Gastrocnemius medialis (tissue), 4 donors: ENCODE results near the gene NSFL1C.

Experiments used
- POLR2A ChIP-seq, 2 donors: fragments of 450-650 bp; IDR thresholded peaks; one replicate each; pipeline ENCODE4 v1.6.1; 2017; ENCODE audit warnings: antibody characterized with exemption in 2 of 2, mild to moderate bottlenecking in 2 of 2, moderate library complexity in 2 of 2
- TF ChIP-seq, protein P1 (sequence below), 5 experiments: fragments of 450-650 bp in 3 of 5; fragments of 200-600 bp in 2 of 5; sonication (generic) in 2 of 5; IDR thresholded peaks in 4 of 5; conservative IDR thresholded peaks in 1 of 5; 1 replicate in 4 of 5; 2 replicates in 1 of 5; pipeline ENCODE4 v1.5.1; 2016 to 2019; ENCODE audit warnings: antibody characterized with exemption in 5 of 5, mild to moderate bottlenecking in 3 of 5, moderate library complexity in 3 of 5

DNA sequence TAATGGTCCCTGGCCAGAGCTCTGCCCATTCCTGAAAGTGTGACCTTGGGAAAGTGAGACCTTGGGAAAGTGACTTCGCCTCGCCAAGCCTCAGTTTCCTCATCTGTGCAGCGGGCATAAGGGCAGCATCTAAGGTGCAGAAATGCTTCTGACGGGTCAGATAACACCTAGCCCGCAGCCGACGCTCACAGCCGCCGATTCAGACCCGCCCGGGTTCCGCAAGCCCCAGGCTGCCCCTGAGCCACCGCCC lies 74.3 kb downstream of the NSFL1C start:
- TF ChIP-seq, protein P1, sequence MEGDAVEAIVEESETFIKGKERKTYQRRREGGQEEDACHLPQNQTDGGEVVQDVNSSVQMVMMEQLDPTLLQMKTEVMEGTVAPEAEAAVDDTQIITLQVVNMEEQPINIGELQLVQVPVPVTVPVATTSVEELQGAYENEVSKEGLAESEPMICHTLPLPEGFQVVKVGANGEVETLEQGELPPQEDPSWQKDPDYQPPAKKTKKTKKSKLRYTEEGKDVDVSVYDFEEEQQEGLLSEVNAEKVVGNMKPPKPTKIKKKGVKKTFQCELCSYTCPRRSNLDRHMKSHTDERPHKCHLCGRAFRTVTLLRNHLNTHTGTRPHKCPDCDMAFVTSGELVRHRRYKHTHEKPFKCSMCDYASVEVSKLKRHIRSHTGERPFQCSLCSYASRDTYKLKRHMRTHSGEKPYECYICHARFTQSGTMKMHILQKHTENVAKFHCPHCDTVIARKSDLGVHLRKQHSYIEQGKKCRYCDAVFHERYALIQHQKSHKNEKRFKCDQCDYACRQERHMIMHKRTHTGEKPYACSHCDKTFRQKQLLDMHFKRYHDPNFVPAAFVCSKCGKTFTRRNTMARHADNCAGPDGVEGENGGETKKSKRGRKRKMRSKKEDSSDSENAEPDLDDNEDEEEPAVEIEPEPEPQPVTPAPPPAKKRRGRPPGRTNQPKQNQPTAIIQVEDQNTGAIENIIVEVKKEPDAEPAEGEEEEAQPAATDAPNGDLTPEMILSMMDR (IDR thresholded peaks at IDR 0.05 in 4 of 5, conservative IDR thresholded peaks at IDR 0.05 in 1 of 5) = no peak
- TF ChIP-seq POLR2A (IDR thresholded peaks at IDR 0.05) = no peak
